Heart right ventricle (tissue), 16 donors: Measurements from ENCODE around the gene RFC2. TPM values are rescaled to one million over a fixed set of nuclear protein-coding genes. Genes with fewer than 3 reads are reported as not detected.
A peak's percentile ranks its signal among the peaks of the same experiment; 100 is the strongest.
"Not testable (repeated sequence)": the region's sequence is repeated elsewhere in the genome, so short reads cannot be mapped to it uniquely, and the experiment has no call there.

Experiments used
- ATAC-seq, 8 donors: fragments of 200-7000 bp; cut with Tn5 transposase; one replicate each; pipeline ENCODE4 v1.9.1; 2020; ENCODE audit warnings: mild to moderate bottlenecking in 8 of 8, moderate library complexity in 8 of 8, moderate number of reproducible peaks in 1 of 8
- DNase-seq, 2 donors: peaks; one replicate each; pipeline ENCODE4 v3.0.0-alpha.2; 2020
- H3K27ac ChIP-seq, 10 donors: fragments of 200-600 bp; sonication (generic) in 2 of 10; one replicate each; pipeline versions ENCODE4 v1.5.0 to v1.8.0; 2020 to 2022; ENCODE audit warnings: mild to moderate bottlenecking in 3 of 10
- H3K27me3 ChIP-seq, 7 donors: fragments of 200-600 bp; one replicate each; pipeline ENCODE4 v1.8.0; 2021 to 2022; ENCODE audit warnings: mild to moderate bottlenecking in 2 of 7
- H3K36me3 ChIP-seq, 9 donors: fragments of 200-600 bp; sonication (generic) in 1 of 9; one replicate each; pipeline versions ENCODE4 v1.5.0 to v1.8.0; 2020 to 2022; ENCODE audit warnings: mild to moderate bottlenecking in 2 of 9
- H3K4me1 ChIP-seq, 9 donors: fragments of 200-600 bp; sonication (generic) in 1 of 9; one replicate each; pipeline versions ENCODE4 v1.5.0 to v1.8.0; 2020 to 2022; ENCODE audit warnings: mild to moderate bottlenecking in 4 of 9
- H3K4me3 ChIP-seq, 10 donors: fragments of 200-600 bp; sonication (generic) in 2 of 10; one replicate each; pipeline versions ENCODE4 v1.5.0 to v1.8.0; 2020 to 2022; ENCODE audit warnings: mild to moderate bottlenecking in 7 of 10, moderate library complexity in 2 of 10
- H3K9me3 ChIP-seq, 11 donors: fragments of 200-600 bp in 10 of 11; sonication (generic) in 2 of 11; one replicate each; pipeline versions ENCODE4 v1.5.0 to v1.8.0; 2013 to 2022; ENCODE audit warnings: mild to moderate bottlenecking in 2 of 11, control low read depth in 1 of 11, moderate library complexity in 1 of 11
- CTCF ChIP-seq, 9 donors: fragments of 200-600 bp; sonication (generic) in 2 of 9; IDR thresholded peaks; one replicate each; pipeline versions ENCODE4 v1.5.0 to v1.8.0; 2021 to 2022; ENCODE audit warnings: antibody characterized with exemption in 9 of 9, mild to moderate bottlenecking in 5 of 9, moderate library complexity in 1 of 9
- WGBS, 2 donors: extraction: QIAGEN DNeasy Blood & Tissue Kit; methylation state at CpG; one replicate each; pipeline ENCODE4 v1.1.7; 2013; ENCODE audit warnings: inconsistent platforms in 1 of 2; 5-methylcytosine and 5-hydroxymethylcytosine counted together
- intact Hi-C, 10 donors: fragments of 100-400 bp; cut with DNase I; formaldehyde crosslinking; loops; one replicate each; pipeline versions ENCODE4 v1.11.1 to v1.14.2; 2022
- polyA plus RNA-seq, 2 donors: library from polyadenylated mRNA; stranded (reverse); fragments of 200-250 nt; gene quantifications; one replicate each; pipeline ENCODE4 v1.2.3, GENCODE V29; 2013
- total RNA-seq, 10 donors: library from RNA; stranded (reverse); fragmentation: NEBNext Ultra II Directional in 3 of 10; extraction: Animal tissue kit (Norgen Biotek cat#: 25700) in 3 of 10; gene quantifications; one replicate each; pipeline versions ENCODE4 v1.2.1 to v1.2.4, GENCODE V29; 2021 to 2023
- donor health status: Arrhythmogenic right ventricular cardiomyopathy.
- donor health status: ischemic (EF 13 %, LVEDD 7.1; RV severe dilation, severe dysfunction).
- donor health status: healthy with polysubstance abuse.
- donor health status: DM: no; HTN: yes; CAD: no.
- donor health status: DM: no; HTN: no; CAD: no.
- donor health status: ischemic (EF 25% LVEDD 6.9; RV normal size, moderate dysfunction).
- donor health status: ischemic (EF 25% LVEDD 5.7; RV mildly dilated, moderate dysfunction).
- donor health status: healthy.
- donor health status: DM: yes; HTN: yes; CAD: no.
- donor health status: Ischemic cardiomyopathy.
- donor health status: ischemic (EF 35%, LVEDD 5.7; RV mildly dilated, moderate dysfunction).
- donor health status: nonischemic (EF 11% LVEDD 7.7; RV severe dilation, severe dysfunction).
- donor health status: DM: yes; HTN: yes; CAD: no.
- donor health status: PGD.
- donor health status: ischemic (EF 29% LVEDD 5.4; RV normal size, mild dysfunction).
- donor health status: nonischemic (EF 23%, LVEDD 6.1; RV moderate dilation, normal function).

The RFC2 gene
- total and polyA plus RNA-seq, 12 donors = 7.0 to 18.5 (median 10.7) TPM

DNA sequence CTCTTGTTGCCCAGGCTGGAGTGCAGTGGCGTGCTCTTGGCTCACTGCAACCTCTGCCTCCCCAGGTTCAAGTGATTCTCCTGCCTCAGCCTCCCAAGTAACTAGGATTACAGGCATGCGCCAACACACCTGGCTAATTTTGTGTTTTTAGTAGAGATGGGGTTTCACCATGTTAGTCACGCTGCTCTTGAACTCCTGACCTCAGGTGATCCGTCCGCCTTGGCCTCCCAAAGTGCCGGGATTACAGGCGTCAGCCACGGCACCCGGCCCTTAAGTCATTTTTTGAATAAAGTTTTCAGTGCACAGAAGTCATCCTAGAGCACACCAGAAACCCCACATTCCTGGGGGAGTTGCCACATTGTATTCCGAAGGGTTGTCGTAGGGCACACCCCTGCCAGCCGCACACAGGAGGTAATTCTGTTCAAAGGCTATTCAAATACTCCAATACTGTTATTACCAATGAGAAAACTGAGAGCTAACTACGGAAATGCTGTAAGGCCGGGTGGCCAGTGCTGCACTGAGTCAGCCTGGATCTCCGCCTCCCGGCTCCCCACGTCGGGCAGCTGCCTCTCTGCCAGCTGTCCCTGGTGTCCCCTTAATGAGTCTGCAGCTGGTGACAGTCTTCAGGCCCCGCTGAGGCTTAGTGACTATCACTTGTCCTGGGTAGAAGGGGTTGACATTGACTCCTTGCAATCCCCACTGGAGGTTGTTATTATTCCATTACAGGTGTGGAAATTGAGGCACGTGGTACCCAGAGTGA, 8.6 kb upstream of the RFC2 start:
- H3K4me3 ChIP-seq = no peak overlapping the region
- no peak for TF ChIP-seq CTCF (IDR thresholded peaks at IDR 0.05)
- intact Hi-C loops = loop anchor here in 1 of 10 donors (10.0 kb wide), 1 partner anchor 198 kb away; no protein-coding TSS in a partner anchor
- H3K36me3 ChIP-seq = no peaks in the 10 kb centered on the region
- H3K27ac ChIP-seq = no peak overlapping the region
- no peak for ATAC-seq
- 91% methylated on average over 20 of the region's 20 CpGs for WGBS, 2 donors
- no peaks in the 10 kb centered on the region for H3K9me3 ChIP-seq
- H3K4me1 ChIP-seq = no peaks in the 10 kb centered on the region
- H3K27me3 ChIP-seq = no peaks in the 10 kb centered on the region
- no peak for DNase-seq

GRCh38 chr7:74258639-74259038, 4.4 kb upstream of the RFC2 start:
- 79 to 89% methylated on average over 9 of the region's 9 CpGs for WGBS, 2 donors
- TF ChIP-seq CTCF (IDR thresholded peaks at IDR 0.05) = no peak
- intact Hi-C loops = loop anchor here in 3 of 10 donors (5.0 to 10.0 kb wide), 2 partner anchors 34 to 136 kb away; no protein-coding TSS in a partner anchor

GRCh38 chr7:74256491-74257408, 2.6 kb upstream of the RFC2 start:
- Histone ChIP-seq H3K4me3 (no peak overlapping the region), H3K27me3 (no peaks in the 10 kb centered on the region), H3K4me1 (peaks cover 3 to 38% (median 28%) of the 10 kb centered on the region in 9 donors), H3K9me3 (no peaks in the 10 kb centered on the region), H3K27ac (peak overlapping the region in 8 of 10 donors; percentile 8 to 98 (median 70)), H3K36me3 (peaks cover 0 to under 1% (median 0%) of the 10 kb centered on the region in 9 donors)
- WGBS, 2 donors = 78 to 79% methylated on average over 12 of the region's 12 CpGs
- ATAC-seq = no peak
- intact Hi-C loops = loop anchor here in 3 of 10 donors (5.0 to 10.0 kb wide), 2 partner anchors 36 to 138 kb away; no protein-coding TSS in a partner anchor
- DNase-seq = peak in 1 of 2 donors; percentile 54
- no peak for TF ChIP-seq CTCF (IDR thresholded peaks at IDR 0.05)

More at GRCh38 chr7:74258639-74259038, 4.4 kb upstream of the RFC2 start:
- ATAC-seq = no peak
- Histone ChIP-seq H3K4me3 (no peak overlapping the region), H3K27me3 (no peaks in the 10 kb centered on the region), H3K27ac (no peak overlapping the region), H3K36me3 (no peaks in the 10 kb centered on the region), H3K4me1 (peaks cover 0 to 27% (median 19%) of the 10 kb centered on the region in 9 donors), H3K9me3 (no peaks in the 10 kb centered on the region)
- no peak for DNase-seq

- not testable (repeated sequence) for H3K9me3 ChIP-seq, ATAC-seq, DNase-seq, H3K27me3 ChIP-seq
- peak overlapping the region in 9 of 10 donors; percentile 70 to 95 (median 78) for H3K4me3 ChIP-seq
- intact Hi-C loops = loop anchor here in 3 of 10 donors (5.0 to 10.0 kb wide), 2 partner anchors 37 to 139 kb away; no protein-coding TSS in a partner anchor
- WGBS, 2 donors = 78 to 90% methylated on average over 6 of the region's 6 CpGs
- H3K36me3 ChIP-seq = peaks cover 0 to 14% (median 0%) of the 10 kb centered on the region in 9 donors
- H3K4me1 ChIP-seq = peaks cover 3 to 38% (median 28%) of the 10 kb centered on the region in 9 donors
- peak overlapping the region in 9 of 10 donors; percentile 89 to 98 (median 93) for H3K27ac ChIP-seq
Observed at GRCh38 chr7:74255461-74255860, 1.3 kb upstream of the RFC2 start.
